ENCODE results near the gene CASK.

DNA sequence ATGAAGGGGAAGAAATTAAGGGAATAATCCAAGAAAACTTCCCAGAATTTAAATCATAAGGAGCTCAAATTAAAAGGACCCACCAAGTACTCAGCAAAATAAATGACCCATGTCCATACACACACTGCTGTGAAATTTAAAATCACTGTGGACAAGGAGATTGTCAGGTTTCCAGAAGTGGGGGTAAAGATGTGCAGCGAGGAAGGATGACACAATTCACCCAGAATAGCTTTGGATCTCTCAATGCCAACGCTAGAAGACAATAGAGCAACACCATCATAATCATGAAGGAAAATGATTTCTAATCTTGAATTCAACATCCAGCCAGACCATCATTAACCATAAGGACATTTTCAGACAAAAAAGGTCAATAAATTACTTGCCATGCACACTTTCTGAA, 65.7 kb downstream of the CASK start:
- TF ChIP-seq EP300 (conservative IDR thresholded peaks at IDR 0.05; ENCODE audit: poor library complexity, severe bottlenecking), result no peak
- TF ChIP-seq, protein P1, sequence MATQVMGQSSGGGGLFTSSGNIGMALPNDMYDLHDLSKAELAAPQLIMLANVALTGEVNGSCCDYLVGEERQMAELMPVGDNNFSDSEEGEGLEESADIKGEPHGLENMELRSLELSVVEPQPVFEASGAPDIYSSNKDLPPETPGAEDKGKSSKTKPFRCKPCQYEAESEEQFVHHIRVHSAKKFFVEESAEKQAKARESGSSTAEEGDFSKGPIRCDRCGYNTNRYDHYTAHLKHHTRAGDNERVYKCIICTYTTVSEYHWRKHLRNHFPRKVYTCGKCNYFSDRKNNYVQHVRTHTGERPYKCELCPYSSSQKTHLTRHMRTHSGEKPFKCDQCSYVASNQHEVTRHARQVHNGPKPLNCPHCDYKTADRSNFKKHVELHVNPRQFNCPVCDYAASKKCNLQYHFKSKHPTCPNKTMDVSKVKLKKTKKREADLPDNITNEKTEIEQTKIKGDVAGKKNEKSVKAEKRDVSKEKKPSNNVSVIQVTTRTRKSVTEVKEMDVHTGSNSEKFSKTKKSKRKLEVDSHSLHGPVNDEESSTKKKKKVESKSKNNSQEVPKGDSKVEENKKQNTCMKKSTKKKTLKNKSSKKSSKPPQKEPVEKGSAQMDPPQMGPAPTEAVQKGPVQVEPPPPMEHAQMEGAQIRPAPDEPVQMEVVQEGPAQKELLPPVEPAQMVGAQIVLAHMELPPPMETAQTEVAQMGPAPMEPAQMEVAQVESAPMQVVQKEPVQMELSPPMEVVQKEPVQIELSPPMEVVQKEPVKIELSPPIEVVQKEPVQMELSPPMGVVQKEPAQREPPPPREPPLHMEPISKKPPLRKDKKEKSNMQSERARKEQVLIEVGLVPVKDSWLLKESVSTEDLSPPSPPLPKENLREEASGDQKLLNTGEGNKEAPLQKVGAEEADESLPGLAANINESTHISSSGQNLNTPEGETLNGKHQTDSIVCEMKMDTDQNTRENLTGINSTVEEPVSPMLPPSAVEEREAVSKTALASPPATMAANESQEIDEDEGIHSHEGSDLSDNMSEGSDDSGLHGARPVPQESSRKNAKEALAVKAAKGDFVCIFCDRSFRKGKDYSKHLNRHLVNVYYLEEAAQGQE (IDR thresholded peaks at IDR 0.05; ENCODE audit: borderline replicate concordance), result no peak
